Kidney (tissue), 14 donors: ENCODE measurements around the gene TENT5A. TPM values are rescaled to one million over a fixed set of nuclear protein-coding genes. Genes with fewer than 3 reads are reported as not detected.

Experiments
- DNase-seq, 5 donors: peaks; one replicate each; pipeline ENCODE4 v3.0.0-alpha.2; 2013 to 2020
- FAIRE-seq: peaks from 2 replicates; lab custom pipeline; 2012; peaks lifted over from hg19 to GRCh38; lab: Jason Lieb, UNC
- H3K27ac ChIP-seq, 2 donors: one replicate each; pipeline ENCODE4 v1.7.0; 2013; ENCODE audit warnings: low read depth in 2 of 2, low read length in 2 of 2, inconsistent platforms in 1 of 2
- H3K27me3 ChIP-seq: one replicate; pipeline ENCODE4 v1.7.1; 2013; ENCODE audit warnings: low read length, inconsistent platforms; ENCODE audit not compliant: control insufficient read depth, insufficient read depth
- H3K36me3 ChIP-seq, 3 donors: one replicate each; pipeline versions ENCODE4 v1.7.0 to v1.7.1; 2013; ENCODE audit warnings: low read length in 3 of 3, control low read depth in 1 of 3, inconsistent platforms in 1 of 3; ENCODE audit not compliant: insufficient read depth in 3 of 3, control insufficient read depth in 2 of 3
- H3K4me1 ChIP-seq, 3 donors: one replicate each; pipeline versions ENCODE4 v1.7.0 to v1.7.1; 2013; ENCODE audit warnings: low read length in 3 of 3, inconsistent platforms in 1 of 3, low read depth in 1 of 3; ENCODE audit not compliant: control insufficient read depth in 2 of 3, insufficient read depth in 2 of 3
- H3K4me3 ChIP-seq, 3 donors: one replicate each; pipeline versions ENCODE4 v1.7.0 to v1.8.1; 2013; ENCODE audit warnings: low read length in 3 of 3, control low read depth in 1 of 3, inconsistent platforms in 1 of 3
- H3K9ac ChIP-seq, 3 donors: one replicate each; pipeline versions ENCODE4 v1.7.0 to v1.7.1; 2013; ENCODE audit warnings: low read length in 3 of 3, control low read depth in 1 of 3, inconsistent platforms in 1 of 3
- H3K9me3 ChIP-seq, 3 donors: one replicate each; pipeline versions ENCODE4 v1.7.0 to v1.7.1; 2013; ENCODE audit warnings: low read length in 3 of 3, control low read depth in 1 of 3, inconsistent platforms in 1 of 3; ENCODE audit not compliant: control insufficient read depth in 2 of 3, insufficient read depth in 1 of 3
- intact Hi-C: fragments of 100-400 bp; cut with DNase I; formaldehyde crosslinking; loops from one replicate; pipeline ENCODE4 v1.11.1; 2022
- polyA plus RNA-seq: library from polyadenylated mRNA; stranded (reverse); fragments of 350-450 nt; fragmentation: Illumina TruSeq; extraction: RNeasy Lipid Tissue Mini Kit (QIAGEN cat#74804); gene quantifications from one replicate; pipeline ENCODE4 v1.2.3, GENCODE V29; 2014; ENCODE audit warnings: low read depth, low replicate concordance; ENCODE audit not compliant: insufficient read depth
- total RNA-seq: library from RNA; stranded (reverse); fragmentation: NEBNext Ultra II Directional; extraction: Animal tissue kit (Norgen Biotek cat#: 25700); gene quantifications from one replicate; pipeline ENCODE4 v1.2.1, GENCODE V29; 2021
- TF ChIP-seq, protein P1 (sequence below): IDR thresholded peaks from 3 replicates; pipeline ENCODE4 v1.5.1; 2012; ENCODE audit warnings: mild to moderate bottlenecking, moderate library complexity, borderline replicate concordance; ENCODE audit not compliant: insufficient read depth; ENCODE audit errors: extremely low read depth
- donor health status: control.
- donor health status: control.
- donor health status: control.
- donor health status: control.
- donor health status: control.
- donor health status: DM: yes; HTN: yes; CAD: no.
- donor health status: Normal renal cell carcinoma (clear cell type).

Gene TENT5A
- total and polyA plus RNA-seq, 2 donors from 2014 or later: 3.2 to 13.4 TPM

DNA sequence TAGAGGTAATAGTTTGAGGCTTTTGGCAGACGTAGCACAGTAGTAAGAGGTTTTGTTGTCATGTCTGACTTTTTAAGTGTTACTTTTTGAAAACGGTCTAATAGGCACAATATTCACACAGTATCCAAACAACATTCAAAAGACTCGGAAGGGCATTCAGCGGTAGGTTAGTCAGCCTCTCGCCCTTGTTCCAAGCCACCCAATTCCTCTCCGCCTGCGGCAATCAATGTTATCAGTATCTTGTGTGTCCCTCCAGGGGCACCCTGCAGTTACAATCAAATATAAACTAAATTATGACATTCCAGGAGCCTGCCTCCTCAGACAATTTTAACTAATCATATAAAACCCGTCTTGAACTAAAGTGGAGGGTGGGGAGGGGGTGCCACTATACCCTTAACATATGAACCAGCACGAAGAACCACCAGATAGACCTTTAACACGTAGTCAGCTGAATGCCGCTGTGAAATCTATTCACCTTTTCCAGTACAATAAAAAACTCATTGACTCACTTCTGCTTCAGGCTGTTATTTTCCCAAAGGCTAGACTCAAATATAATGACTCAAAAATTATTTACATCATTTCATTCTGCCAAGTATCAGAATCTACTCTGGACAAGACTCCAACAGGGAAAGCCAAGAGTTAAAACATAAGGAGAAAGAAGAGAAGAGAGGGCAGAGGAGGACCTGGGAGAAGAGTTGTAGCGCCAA is 1.6 kb downstream of the TENT5A start:
- DNase-seq (peak in 1 of 5 donors; percentile 21), FAIRE-seq (no peak)
- intact Hi-C loops: no loop called here
- Histone ChIP-seq H3K27me3 (peaks cover 3% of the 10 kb centered on the region), H3K4me3 (peak overlapping the region; percentile 77 to 97 (median 77)), H3K9ac (peak overlapping the region; percentile 7 to 63 (median 36)), H3K4me1 (peaks cover 0 to 5% (median 4%) of the 10 kb centered on the region in 3 donors), H3K27ac (peak overlapping the region in 1 of 2 donors; percentile 99), H3K36me3 (no peaks in the 10 kb centered on the region), H3K9me3 (no peaks in the 10 kb centered on the region)
- TF ChIP-seq, protein P1, sequence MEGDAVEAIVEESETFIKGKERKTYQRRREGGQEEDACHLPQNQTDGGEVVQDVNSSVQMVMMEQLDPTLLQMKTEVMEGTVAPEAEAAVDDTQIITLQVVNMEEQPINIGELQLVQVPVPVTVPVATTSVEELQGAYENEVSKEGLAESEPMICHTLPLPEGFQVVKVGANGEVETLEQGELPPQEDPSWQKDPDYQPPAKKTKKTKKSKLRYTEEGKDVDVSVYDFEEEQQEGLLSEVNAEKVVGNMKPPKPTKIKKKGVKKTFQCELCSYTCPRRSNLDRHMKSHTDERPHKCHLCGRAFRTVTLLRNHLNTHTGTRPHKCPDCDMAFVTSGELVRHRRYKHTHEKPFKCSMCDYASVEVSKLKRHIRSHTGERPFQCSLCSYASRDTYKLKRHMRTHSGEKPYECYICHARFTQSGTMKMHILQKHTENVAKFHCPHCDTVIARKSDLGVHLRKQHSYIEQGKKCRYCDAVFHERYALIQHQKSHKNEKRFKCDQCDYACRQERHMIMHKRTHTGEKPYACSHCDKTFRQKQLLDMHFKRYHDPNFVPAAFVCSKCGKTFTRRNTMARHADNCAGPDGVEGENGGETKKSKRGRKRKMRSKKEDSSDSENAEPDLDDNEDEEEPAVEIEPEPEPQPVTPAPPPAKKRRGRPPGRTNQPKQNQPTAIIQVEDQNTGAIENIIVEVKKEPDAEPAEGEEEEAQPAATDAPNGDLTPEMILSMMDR: no peak

DNA sequence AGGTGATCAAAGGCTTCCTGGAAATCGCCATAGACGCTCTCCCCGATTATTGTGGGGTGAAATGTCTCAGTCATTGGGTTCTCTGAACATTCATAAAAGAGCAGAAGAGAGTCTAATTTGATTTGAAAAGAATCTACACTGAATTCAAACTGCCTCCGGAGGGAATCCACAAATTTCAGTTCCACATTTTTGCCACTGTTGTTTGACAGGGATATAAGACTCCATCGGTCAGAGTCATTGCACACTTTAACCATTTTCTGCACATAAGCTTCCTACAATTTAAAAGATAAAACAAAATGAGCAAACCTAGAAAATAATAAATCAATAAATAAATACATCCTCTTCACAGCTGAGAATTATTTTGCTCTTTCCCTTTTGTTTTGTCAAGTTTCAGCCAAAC is 2.3 kb downstream of the TENT5A start:
- Histone ChIP-seq H3K36me3 (no peaks in the 10 kb centered on the region), H3K4me1 (peaks cover 0 to 5% (median 4%) of the 10 kb centered on the region in 3 donors), H3K9me3 (no peaks in the 10 kb centered on the region), H3K27ac (no peak overlapping the region), H3K4me3 (peak overlapping the region in 2 of 3 donors; percentile 77 to 97), H3K9ac (peak overlapping the region in 1 of 3 donors; percentile 36), H3K27me3 (peaks cover 3% of the 10 kb centered on the region)
- TF ChIP-seq, protein P1: no peak
- intact Hi-C loops: no loop called here
- no peak for FAIRE-seq
- DNase-seq: no peak

DNA sequence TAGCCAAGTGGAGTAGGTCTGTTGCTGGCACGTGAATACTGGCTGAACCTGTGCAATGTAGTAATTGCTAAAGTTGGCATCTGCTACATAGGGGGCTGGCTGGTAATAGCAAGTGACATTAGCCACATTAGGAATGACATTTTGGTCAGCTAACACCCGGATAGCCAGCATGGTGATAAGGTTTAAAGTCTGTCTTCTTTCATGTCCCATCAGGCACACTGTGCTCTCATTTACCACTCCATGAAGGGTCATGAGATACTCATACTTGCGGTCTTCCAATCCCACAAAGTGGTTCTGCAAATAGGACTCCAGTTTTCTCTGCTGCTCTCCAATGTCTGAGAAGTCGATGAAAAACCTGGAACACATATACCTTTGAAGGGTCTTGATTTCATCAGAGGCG is 2.8 kb downstream of the TENT5A start:
- FAIRE-seq: no peak
- Histone ChIP-seq H3K4me1 (peaks cover 0 to 5% (median 4%) of the 10 kb centered on the region in 3 donors), H3K27ac (no peak overlapping the region), H3K36me3 (no peaks in the 10 kb centered on the region), H3K27me3 (peaks cover 3% of the 10 kb centered on the region), H3K9me3 (no peaks in the 10 kb centered on the region), H3K9ac (no peak overlapping the region), H3K4me3 (peak overlapping the region in 2 of 3 donors; percentile 77 to 97)
- TF ChIP-seq, protein P1: no peak
- DNase-seq: no peak
- intact Hi-C loops: no loop called here
